GM23248 (cell line): ENCODE measurements around the gene CDKN3.

ENCODE experiments used
- EZH2 ChIP-seq: fragments of 200-600 bp; sonication (generic); IDR thresholded peaks from 2 replicates; pipeline ENCODE4 v1.6.1; 2018; ENCODE audit warnings: antibody characterized with exemption, mild to moderate bottlenecking; ENCODE audit not compliant: insufficient read depth, poor library complexity, severe bottlenecking
- EZH2phosphoT487 ChIP-seq: fragments of 200-600 bp; sonication (generic); IDR thresholded peaks from 2 replicates; pipeline ENCODE4 v1.6.1; 2018; ENCODE audit warnings: antibody characterized with exemption, moderate library complexity, mild to moderate bottlenecking, low read depth; ENCODE audit not compliant: insufficient read depth

GRCh38 chr14:54356172-54356571, 40.6 kb upstream of the CDKN3 start:
- TF ChIP-seq EZH2 (no peak), EZH2phosphoT487 (no peak)
